ENCODE data around the gene DTX4. TPM values are rescaled to one million over a fixed set of nuclear protein-coding genes. Genes with fewer than 3 reads are reported as not detected.

The DTX4 gene
- total and polyA plus RNA-seq, 2 of the 4 experiments (the other 2 are of a cell fraction), result 2.7 to 3.0 TPM

DNA sequence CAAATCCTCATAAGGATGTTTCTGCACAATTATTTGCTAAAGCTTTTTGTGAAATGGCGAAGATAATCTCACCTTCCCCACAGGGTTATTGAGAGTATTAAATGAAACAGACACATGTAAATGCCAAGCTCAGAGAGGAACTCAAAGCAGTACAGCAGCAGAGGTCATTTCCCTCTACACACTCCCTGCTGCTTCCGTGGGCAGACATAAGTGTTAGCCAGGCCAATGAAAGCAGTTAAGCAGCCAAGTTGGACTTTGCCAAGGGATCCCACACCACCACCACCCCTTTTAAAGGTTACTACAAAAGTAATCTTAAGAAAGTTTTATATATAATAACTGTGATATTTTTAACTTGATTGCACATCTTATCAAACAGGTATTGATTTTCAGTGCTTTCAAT is 33.3 kb upstream of the DTX4 start:
- H3K36me3 ChIP-seq (ENCODE audit: control insufficient read depth, insufficient read depth, low read length), result peaks cover 4% of the 10 kb centered on the region
- in situ Hi-C loops (cut with MboI; ENCODE audit: low sequenced_read_pairs) (loop anchor here (5.0 kb wide), 1 partner anchor 81 kb away; no protein-coding TSS in a partner anchor), dilution Hi-C loops (cut with HindIII; ENCODE audit: low sequenced_read_pairs, unreplicated experiment) (no loop called here), intact Hi-C loops (cut with micrococcal nuclease) (loop anchor here (5.0 kb wide), 1 partner anchor 486 kb away; no protein-coding TSS in a partner anchor)
- no peak overlapping the region for H4K91ac ChIP-seq (ENCODE audit: insufficient read depth, low read depth, low read length)
- H3K27ac ChIP-seq (ENCODE audit: insufficient read depth, low read length), result no peak overlapping the region
- H3K56ac ChIP-seq (ENCODE audit: extremely low read depth, insufficient read depth, low read length), result no peak overlapping the region
- no peak overlapping the region for H3K4me3 ChIP-seq (ENCODE audit: insufficient read depth, low read depth, low read length)
- DNase-seq (no peak), ATAC-seq (ENCODE audit: low read depth) (no peak)
- ChIA-PET POLR2A (ENCODE audit: unreplicated experiment) (no interaction called here), CTCF (no interaction called here)
- H2BK120ac ChIP-seq (ENCODE audit: low read depth, low read length), result no peak overlapping the region
- no peak overlapping the region for H2BK5ac ChIP-seq (ENCODE audit: low read depth, low read length, poor library complexity, severe bottlenecking)
- no peaks in the 10 kb centered on the region for H3K27me3 ChIP-seq (ENCODE audit: control insufficient read depth, insufficient read depth, low read length)
- WGBS, 2 experiments (ENCODE audit: extremely low coverage in 2 of 2, insufficient read length in 1 of 2), result 80% methylated on average over 1 of the region's 2 CpGs; no CpG with 5 or more reads in 1 of the 2 experiments
- no peak overlapping the region for H2BK20ac ChIP-seq (ENCODE audit: low read depth, low read length)
- H3K18ac ChIP-seq (ENCODE audit: low read depth, low read length), result no peak overlapping the region
- no peak overlapping the region for H4K8ac ChIP-seq (ENCODE audit: low read depth in 2 of 2, low read length in 2 of 2)
- no peaks in the 10 kb centered on the region for H3K4me1 ChIP-seq (ENCODE audit: control insufficient read depth, insufficient read depth, low read length)
- H3K9me3 ChIP-seq (ENCODE audit: control insufficient read depth, insufficient read depth, low read length), result no peaks in the 10 kb centered on the region
- no peak overlapping the region for H3K4ac ChIP-seq (ENCODE audit: low read depth, low read length)
- no peaks in the 10 kb centered on the region for H4K20me1 ChIP-seq (ENCODE audit: insufficient read depth, low read length)
- H2AK5ac ChIP-seq (ENCODE audit: low read depth, low read length), result no peak overlapping the region
- peaks cover 0 to 8% of the 10 kb centered on the region in 2 experiments; a peak in 2 of 4 replicates for H3K79me1 ChIP-seq (ENCODE audit: low read depth in 1 of 2, low read length in 2 of 2)
- TF ChIP-seq MAFK (IDR thresholded peaks at IDR 0.05; ENCODE audit: low read depth, low read length) (no peak), CHD1 (IDR thresholded peaks at IDR 0.05; ENCODE audit: low read depth, low read length) (no peak), MAZ (IDR thresholded peaks at IDR 0.05; ENCODE audit: borderline replicate concordance, low read depth, low read length) (no peak), RAD21 (IDR thresholded peaks at IDR 0.05; ENCODE audit: low read length) (no peak)
- TF ChIP-seq, protein P1, sequence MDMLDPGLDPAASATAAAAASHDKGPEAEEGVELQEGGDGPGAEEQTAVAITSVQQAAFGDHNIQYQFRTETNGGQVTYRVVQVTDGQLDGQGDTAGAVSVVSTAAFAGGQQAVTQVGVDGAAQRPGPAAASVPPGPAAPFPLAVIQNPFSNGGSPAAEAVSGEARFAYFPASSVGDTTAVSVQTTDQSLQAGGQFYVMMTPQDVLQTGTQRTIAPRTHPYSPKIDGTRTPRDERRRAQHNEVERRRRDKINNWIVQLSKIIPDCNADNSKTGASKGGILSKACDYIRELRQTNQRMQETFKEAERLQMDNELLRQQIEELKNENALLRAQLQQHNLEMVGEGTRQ (IDR thresholded peaks at IDR 0.05; ENCODE audit: low read depth, low read length), result no peak
- TF ChIP-seq, protein P2, sequence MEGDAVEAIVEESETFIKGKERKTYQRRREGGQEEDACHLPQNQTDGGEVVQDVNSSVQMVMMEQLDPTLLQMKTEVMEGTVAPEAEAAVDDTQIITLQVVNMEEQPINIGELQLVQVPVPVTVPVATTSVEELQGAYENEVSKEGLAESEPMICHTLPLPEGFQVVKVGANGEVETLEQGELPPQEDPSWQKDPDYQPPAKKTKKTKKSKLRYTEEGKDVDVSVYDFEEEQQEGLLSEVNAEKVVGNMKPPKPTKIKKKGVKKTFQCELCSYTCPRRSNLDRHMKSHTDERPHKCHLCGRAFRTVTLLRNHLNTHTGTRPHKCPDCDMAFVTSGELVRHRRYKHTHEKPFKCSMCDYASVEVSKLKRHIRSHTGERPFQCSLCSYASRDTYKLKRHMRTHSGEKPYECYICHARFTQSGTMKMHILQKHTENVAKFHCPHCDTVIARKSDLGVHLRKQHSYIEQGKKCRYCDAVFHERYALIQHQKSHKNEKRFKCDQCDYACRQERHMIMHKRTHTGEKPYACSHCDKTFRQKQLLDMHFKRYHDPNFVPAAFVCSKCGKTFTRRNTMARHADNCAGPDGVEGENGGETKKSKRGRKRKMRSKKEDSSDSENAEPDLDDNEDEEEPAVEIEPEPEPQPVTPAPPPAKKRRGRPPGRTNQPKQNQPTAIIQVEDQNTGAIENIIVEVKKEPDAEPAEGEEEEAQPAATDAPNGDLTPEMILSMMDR (conservative IDR thresholded peaks at IDR 0.05; ENCODE audit: low read depth, low read length), result no peak
- H2BK15ac ChIP-seq (ENCODE audit: low read depth, low read length), result no peak overlapping the region
- H3K23ac ChIP-seq (ENCODE audit: low read depth, low read length), result no peak overlapping the region
- no peak overlapping the region for H2AFZ ChIP-seq (replicated peaks; ENCODE audit: low read length, poor library complexity)
- no peak overlapping the region for H3K4me2 ChIP-seq (ENCODE audit: low read depth, low read length)
- no peak overlapping the region for H3K9ac ChIP-seq (ENCODE audit: low read depth, low read length)
- H4K5ac ChIP-seq (ENCODE audit: low read depth, low read length), result no peak overlapping the region
- H3K14ac ChIP-seq (replicated peaks; ENCODE audit: low read depth, low read length), result no peak overlapping the region
- H2AK9ac ChIP-seq (replicated peaks; ENCODE audit: low read depth, low read length, poor library complexity), result no peak overlapping the region
- no TSS peak for BruUV-seq (replicated peaks)
- no peaks in the 10 kb centered on the region for H3K9me1 ChIP-seq (ENCODE audit: insufficient read depth, low read length)
